Measurements from ENCODE around the gene CTDNEP1.
A peak's percentile ranks its signal among the peaks of the same experiment; 100 is the strongest.
"Not testable (repeated sequence)": the region's sequence is repeated elsewhere in the genome, so short reads cannot be mapped to it uniquely, and the experiment has no call there.

The CTDNEP1 gene

GRCh38 chr17:7248796-7249195 is 2.7 kb downstream of the CTDNEP1 start:
- no peak for DNase-seq (ENCODE audit: low read depth, low spot score)

DNA sequence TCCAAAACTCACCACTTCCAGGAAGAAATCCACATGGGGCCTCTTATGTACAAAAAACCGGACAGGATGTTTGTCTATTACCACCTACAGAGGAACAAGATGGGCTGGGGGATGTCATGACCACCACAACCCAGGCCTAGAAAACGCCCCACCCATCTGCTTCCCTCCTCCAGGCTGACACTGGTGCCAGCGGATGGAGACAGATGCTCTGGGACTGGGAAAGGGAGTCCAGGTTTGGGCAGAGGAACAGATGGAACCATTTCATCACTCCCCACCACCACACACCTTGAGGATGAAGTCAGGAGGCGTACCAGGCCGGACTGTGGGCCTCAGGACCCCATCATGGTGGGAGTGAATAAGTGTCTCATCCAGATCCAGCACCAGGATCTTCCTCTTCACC is 4.8 kb downstream of the CTDNEP1 start:
- no peak for DNase-seq (ENCODE audit: low read depth, low spot score)

- DNase-seq (ENCODE audit: low read depth, low spot score), result not testable (repeated sequence)
Observed at GRCh38 chr17:7243838-7244237, 7.7 kb downstream of the CTDNEP1 start.

GRCh38 chr17:7243453-7243729 is 8.1 kb downstream of the CTDNEP1 start:
- no peak for DNase-seq (ENCODE audit: low read depth, low spot score)

DNA sequence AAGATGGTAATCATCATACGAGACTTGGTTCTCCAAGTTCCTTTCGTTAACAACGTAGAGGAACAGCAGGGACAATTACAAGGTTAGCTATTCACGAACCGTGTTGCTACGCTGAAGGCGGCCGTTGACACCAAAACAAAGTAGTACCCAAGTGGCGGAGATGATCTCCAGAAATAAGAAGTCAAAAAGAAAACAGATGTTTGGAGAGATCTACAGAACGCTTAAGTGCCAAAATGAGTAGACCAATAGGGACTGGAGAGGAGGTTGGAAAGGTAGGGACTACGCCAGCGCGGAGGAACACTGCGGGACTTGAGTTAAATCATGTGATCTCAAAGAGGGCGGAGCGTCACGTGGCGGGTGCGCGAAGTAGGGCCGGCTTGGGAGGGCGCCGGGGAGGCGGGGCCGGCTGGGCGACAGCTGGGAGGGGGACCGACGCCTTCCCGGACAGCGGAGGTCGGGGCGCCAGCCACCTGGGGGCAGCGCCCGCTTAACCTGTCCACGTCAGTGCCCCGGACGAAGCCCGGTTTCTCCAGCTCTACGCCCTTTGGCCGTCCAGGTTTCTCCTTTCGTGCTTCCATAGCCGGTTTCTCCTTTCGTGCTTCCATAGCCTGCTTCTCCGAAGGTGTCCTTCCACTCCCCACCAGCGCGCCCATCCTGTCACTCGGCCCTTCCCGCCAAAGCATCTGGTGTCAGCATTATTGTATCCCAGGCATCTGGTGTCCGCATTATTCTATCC is 8.6 kb downstream of the CTDNEP1 start:
- DNase-seq (ENCODE audit: low read depth, low spot score), result peak; percentile 82

DNA sequence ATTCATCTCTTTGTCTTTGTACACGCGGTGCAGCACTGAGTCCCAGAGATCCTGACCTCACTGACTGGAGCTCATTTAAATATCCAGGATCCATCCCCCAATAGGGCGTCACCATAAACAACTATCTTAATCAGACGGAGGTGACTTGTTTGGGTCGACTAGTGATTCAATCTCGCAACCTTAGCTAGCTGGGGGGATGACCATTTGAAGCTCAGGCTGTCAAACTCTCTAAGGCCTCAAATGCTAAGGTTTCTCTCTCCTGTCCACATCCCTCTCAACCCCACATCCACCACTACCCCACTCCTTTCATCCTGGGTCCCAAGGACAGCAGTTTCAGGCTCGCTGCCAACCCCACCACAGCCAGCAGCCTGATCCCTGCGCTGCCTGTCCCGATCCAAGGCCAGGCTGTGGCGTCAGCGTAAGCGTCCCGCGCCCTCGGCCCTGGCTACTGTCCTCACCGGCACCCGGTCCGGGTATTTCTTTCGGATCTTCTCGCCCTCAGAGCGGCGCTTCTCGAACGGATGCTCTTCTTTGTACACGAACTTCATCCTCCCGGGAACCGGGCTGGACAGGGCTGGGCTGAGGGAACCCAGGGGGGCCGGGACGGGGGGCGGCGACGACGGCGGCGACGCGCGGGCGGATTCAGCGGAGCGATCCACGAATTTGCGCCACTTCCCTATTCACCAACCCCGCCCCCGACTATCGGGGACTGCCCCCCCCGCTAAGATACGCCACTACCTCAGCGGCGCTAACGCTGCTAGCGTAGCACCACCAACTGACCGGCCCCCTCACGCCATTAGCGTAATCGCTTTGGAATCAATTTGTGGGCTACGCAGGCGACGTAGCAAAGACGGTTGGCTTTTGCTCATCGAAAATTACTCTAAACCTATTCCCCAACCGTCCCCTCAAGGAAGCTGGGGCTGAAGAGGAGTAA is 9.5 kb downstream of the CTDNEP1 start, which contains the start of gene GABARAP:
TSS of gene GABARAP (minus strand) at position 667 of the 934 bp plus-strand sequence. CDS start at position 548, 119 bp downstream.
- peak; percentile 76 for DNase-seq (ENCODE audit: low read depth, low spot score)

DNA sequence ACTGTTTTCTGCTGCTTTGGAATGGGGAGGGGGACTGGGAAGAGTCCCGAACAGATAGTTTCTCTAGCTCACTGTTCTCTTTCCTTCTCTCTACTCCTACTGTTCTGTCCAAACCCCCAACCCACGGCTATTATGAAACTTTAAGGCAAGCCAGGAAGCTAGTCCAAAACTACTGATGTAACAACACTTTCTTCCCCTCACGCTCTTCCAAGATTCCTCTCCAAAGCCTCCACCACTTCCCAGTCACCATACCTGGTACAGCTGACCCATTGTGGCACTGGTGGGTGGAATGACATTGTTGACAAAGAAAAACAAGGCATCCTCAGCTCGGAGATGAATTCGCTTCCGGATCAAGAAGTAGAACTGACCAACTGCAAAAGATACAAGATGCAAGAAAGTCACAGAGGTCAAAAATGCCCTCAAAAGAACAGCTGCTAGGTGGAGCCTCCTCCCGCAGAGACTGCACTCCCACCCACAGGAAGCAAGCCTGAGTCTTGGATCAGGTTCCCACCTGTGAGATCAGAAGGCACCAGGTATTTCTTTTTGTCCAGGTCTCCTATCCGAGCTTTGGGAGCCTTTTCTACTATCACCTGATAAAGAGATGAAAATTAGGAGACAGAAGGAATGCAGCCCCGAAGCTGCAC is 10.3 kb downstream of the CTDNEP1 start:
- no peak for DNase-seq (ENCODE audit: low read depth, low spot score)

- DNase-seq (ENCODE audit: low read depth, low spot score), result no peak
Observed at GRCh38 chr17:7240375-7240774, 11.2 kb downstream of the CTDNEP1 start.

DNA sequence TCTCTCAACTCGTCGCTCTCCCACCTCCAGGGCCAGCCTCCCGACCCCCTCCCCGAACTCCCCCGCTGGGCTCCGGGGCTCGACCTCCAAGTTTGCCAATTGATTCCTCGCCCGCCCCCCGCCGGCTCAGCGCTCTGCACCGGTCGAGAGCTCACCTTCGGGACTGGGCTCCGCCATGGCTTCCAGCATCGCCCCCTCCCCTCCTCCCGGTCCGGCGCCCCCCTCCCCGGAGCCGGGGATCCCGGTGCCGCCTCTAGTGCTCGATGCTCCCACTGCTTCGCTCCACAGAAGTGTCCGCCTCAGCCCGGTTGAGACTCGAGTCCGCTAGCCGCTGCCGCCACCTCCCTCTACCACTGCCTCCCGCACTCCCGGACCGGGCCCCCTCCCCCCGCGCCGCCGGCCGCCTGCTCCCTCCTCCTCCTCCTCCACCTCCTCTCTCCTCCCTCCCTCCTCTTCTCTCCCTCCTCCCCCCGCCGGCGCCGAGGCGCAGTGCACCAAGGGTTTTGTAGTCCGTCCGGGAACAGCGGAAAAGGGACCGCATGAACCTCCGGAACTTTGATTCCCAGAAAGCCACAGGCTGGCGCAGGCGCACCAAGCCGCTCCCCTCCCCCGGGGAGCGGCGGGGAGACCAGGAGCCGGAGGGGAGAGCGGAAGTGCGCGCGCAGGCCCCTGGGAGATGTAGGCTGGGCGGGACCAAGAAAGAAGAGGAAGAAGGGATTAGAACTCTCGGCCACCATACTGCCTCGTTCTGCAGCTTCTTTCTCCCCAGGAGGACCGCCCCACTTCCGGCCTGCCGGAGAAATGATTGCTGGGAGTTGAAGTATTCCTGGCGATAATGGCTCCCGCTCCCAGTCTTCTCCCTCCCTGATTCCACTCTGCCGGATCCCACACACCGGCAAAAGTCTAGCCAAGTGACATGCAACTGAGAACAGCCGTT is 12.2 kb downstream of the CTDNEP1 start, which contains the start of gene PHF23:
TSS of gene PHF23 (minus strand) at position 367 of the 937 bp plus-strand sequence. CDS start at position 189, 178 bp downstream.
- DNase-seq (ENCODE audit: low read depth, low spot score), result peak; percentile 94

- DNase-seq (ENCODE audit: low read depth, low spot score), result no peak
Observed at GRCh38 chr17:7238420-7239090, 13.0 kb downstream of the CTDNEP1 start.

- DNase-seq (ENCODE audit: low read depth, low spot score), result peak; percentile 77
Observed at GRCh38 chr17:7237761-7238419, 13.6 kb downstream of the CTDNEP1 start.

DNA sequence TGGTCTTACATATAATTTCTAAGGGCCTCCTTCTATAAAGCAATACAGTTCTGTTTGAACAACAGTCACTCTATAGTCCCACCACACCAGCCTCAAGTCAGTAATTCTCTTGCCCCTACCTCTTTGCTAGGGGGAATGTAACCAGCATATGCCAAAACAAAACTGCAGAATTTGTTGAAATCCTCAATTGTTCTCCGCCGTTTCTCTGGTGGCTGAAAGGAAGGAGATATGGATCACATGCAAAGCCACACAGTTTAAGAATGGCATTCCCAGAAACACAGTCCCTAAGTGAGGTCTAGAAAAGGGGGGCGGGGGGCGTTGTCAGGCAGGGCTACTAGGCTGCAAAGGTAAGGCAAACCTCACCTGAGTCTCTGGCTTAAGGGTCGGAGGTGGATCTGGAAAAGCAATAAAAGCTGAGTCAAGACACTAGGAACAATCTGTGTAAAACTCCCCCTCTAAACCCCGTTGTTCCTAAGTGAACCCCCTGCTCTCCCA is 14.2 kb downstream of the CTDNEP1 start:
- DNase-seq (ENCODE audit: low read depth, low spot score), result no peak

- no peak for DNase-seq (ENCODE audit: low read depth, low spot score)
Observed at GRCh38 chr17:7236808-7237207, 14.7 kb downstream of the CTDNEP1 start.

- DNase-seq (ENCODE audit: low read depth, low spot score), result no peak
Observed at GRCh38 chr17:7235693-7236665, 15.6 kb downstream of the CTDNEP1 start.

GRCh38 chr17:7234083-7234951 is 17.2 kb downstream of the CTDNEP1 start, which contains the start of gene DVL2:
Gene DVL2 (minus strand): TSS chr17:7234517. CDS start chr17:7234262, 255 bp downstream.
- DNase-seq (ENCODE audit: low read depth, low spot score), result peak; percentile 88

DNA sequence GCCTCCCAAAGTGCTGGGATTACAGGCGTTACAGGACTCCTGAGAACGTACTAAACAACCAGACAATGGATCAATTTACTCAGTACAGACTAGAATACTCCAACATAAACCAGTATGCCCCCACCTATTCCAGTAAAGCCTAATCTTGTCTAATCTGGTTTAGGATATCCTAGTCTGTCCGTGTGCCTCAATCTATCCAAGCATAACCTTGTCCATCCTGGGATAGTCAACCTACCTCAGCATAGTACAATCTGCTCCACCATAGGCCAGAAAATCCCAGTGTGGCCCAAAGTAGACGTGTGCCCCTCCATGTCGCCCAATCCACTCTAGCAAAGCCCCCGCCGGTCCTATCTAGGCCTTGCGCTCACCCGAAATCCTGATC is 17.8 kb downstream of the CTDNEP1 start:
- DNase-seq (ENCODE audit: low read depth, low spot score), result no peak

DNA sequence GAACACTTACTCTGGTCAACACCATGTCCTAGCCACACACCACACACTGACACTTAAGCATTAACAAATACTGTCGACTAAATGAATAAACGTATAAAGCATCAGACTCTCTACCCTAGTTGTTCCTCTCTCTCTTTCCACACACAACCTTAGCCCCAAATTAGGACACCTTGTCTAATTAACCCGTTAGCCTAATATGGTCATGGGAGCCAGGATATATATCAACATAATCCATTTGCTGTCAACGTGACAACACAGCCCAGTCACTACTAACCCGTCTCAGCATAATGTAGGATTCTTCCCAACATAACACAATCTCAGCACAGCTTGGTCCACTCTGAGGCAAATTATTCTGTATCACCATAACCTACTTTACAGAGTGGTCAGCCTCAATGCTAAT is 19.4 kb downstream of the CTDNEP1 start:
- no peak for DNase-seq (ENCODE audit: low read depth, low spot score)
